ENCODE measurements around the gene FAAP20. TPM values are rescaled to one million over a fixed set of nuclear protein-coding genes. Genes with fewer than 3 reads are reported as not detected.

The FAAP20 gene
- total and polyA plus RNA-seq, 9 of the 15 experiments (the other 6 are each of a cell fraction or from before 2014, with no cell fraction given) = 0.58 to 143 (median 9.9) TPM

DNA sequence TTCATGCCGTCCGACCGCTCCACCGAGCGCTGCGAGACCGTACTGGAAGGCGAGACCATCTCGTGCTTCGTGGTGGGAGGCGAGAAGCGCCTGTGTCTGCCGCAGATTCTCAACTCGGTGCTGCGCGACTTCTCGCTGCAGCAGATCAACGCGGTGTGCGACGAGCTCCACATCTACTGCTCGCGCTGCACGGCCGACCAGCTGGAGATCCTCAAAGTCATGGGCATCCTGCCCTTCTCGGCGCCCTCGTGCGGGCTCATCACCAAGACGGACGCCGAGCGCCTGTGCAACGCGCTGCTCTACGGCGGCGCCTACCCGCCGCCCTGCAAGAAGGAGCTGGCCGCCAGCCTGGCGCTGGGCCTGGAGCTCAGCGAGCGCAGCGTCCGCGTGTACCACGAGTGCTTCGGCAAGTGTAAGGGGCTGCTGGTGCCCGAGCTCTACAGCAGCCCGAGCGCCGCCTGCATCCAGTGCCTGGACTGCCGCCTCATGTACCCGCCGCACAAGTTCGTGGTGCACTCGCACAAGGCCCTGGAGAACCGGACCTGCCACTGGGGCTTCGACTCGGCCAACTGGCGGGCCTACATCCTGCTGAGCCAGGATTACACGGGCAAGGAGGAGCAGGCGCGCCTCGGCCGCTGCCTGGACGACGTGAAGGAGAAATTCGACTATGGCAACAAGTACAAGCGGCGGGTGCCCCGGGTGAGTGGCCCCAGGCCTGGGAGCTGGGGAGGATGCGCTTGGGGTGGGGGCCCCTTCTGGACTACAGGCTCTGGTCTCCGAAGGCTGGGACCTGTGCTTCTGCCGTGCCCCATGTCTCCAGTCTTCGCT lies 34.7 kb upstream of the FAAP20 start (continued):
- TF ChIP-seq SAP30 (IDR thresholded peaks at IDR 0.05; ENCODE audit: borderline replicate concordance, insufficient read depth, low read depth, low read length, poor library complexity, severe bottlenecking) = peak; percentile 44
- TF ChIP-seq, protein P1, sequence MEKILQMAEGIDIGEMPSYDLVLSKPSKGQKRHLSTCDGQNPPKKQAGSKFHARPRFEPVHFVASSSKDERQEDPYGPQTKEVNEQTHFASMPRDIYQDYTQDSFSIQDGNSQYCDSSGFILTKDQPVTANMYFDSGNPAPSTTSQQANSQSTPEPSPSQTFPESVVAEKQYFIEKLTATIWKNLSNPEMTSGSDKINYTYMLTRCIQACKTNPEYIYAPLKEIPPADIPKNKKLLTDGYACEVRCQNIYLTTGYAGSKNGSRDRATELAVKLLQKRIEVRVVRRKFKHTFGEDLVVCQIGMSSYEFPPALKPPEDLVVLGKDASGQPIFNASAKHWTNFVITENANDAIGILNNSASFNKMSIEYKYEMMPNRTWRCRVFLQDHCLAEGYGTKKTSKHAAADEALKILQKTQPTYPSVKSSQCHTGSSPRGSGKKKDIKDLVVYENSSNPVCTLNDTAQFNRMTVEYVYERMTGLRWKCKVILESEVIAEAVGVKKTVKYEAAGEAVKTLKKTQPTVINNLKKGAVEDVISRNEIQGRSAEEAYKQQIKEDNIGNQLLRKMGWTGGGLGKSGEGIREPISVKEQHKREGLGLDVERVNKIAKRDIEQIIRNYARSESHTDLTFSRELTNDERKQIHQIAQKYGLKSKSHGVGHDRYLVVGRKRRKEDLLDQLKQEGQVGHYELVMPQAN (IDR thresholded peaks at IDR 0.05; ENCODE audit: borderline replicate concordance) = peak; percentile 26; the same call in 1 of the 2 replicates
- no peak for TF ChIP-seq E2F3 (CRISPR knock-in tag; IDR thresholded peaks at IDR 0.05)
- TF ChIP-seq, protein P2, sequence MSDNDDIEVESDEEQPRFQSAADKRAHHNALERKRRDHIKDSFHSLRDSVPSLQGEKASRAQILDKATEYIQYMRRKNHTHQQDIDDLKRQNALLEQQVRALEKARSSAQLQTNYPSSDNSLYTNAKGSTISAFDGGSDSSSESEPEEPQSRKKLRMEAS (CRISPR knock-in tag; IDR thresholded peaks at IDR 0.05) = peak; percentile 72
- TF ChIP-seq, protein P3, sequence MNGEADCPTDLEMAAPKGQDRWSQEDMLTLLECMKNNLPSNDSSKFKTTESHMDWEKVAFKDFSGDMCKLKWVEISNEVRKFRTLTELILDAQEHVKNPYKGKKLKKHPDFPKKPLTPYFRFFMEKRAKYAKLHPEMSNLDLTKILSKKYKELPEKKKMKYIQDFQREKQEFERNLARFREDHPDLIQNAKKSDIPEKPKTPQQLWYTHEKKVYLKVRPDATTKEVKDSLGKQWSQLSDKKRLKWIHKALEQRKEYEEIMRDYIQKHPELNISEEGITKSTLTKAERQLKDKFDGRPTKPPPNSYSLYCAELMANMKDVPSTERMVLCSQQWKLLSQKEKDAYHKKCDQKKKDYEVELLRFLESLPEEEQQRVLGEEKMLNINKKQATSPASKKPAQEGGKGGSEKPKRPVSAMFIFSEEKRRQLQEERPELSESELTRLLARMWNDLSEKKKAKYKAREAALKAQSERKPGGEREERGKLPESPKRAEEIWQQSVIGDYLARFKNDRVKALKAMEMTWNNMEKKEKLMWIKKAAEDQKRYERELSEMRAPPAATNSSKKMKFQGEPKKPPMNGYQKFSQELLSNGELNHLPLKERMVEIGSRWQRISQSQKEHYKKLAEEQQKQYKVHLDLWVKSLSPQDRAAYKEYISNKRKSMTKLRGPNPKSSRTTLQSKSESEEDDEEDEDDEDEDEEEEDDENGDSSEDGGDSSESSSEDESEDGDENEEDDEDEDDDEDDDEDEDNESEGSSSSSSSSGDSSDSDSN (IDR thresholded peaks at IDR 0.05; ENCODE audit: borderline replicate concordance in 1 of 2, low read depth in 2 of 2, low read length in 2 of 2) = peak; percentile 85 to 91; a peak in 3 of 4 replicates
- peak; percentile 69 to 76 for TF ChIP-seq NRF1 (conservative IDR thresholded peaks at IDR 0.05 in 1 of 2, IDR thresholded peaks at IDR 0.05 in 1 of 2)
- TF ChIP-seq CXXC5 (CRISPR knock-in tag; IDR thresholded peaks at IDR 0.05) = peak; percentile 71; the same call in 1 of the 2 replicates
- no peak for TF ChIP-seq TAL1 (IDR thresholded peaks at IDR 0.05)
- TF ChIP-seq RBM22 (IDR thresholded peaks at IDR 0.05; ENCODE audit: low read depth, low read length, poor library complexity, severe bottlenecking) = peak; percentile 43
- TF ChIP-seq, protein P4, sequence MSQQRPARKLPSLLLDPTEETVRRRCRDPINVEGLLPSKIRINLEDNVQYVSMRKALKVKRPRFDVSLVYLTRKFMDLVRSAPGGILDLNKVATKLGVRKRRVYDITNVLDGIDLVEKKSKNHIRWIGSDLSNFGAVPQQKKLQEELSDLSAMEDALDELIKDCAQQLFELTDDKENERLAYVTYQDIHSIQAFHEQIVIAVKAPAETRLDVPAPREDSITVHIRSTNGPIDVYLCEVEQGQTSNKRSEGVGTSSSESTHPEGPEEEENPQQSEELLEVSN (IDR thresholded peaks at IDR 0.05; ENCODE audit: borderline replicate concordance in 1 of 2, extremely low read depth in 1 of 2, insufficient read depth in 1 of 2, insufficient read length in 1 of 2, low read depth in 1 of 2, low read length in 1 of 2, poor library complexity in 1 of 2, severe bottlenecking in 1 of 2) = peak; percentile 66 to 79
- peak; percentile 41 for TF ChIP-seq MYC (IDR thresholded peaks at IDR 0.05; ENCODE audit: low read depth, low read length)
- TF ChIP-seq MYC (CRISPR knock-in tag; IDR thresholded peaks at IDR 0.05; ENCODE audit: borderline replicate concordance, low read depth) = no peak
- peak; percentile 36; the same call in 1 of the 2 replicates for TF ChIP-seq HNRNPL (IDR thresholded peaks at IDR 0.05; ENCODE audit: low read depth, low read length)
- no peak for TF ChIP-seq GATA2 (CRISPR knock-in tag; IDR thresholded peaks at IDR 0.05)
- TF ChIP-seq MBD2 (IDR thresholded peaks at IDR 0.05; ENCODE audit: borderline replicate concordance, low read depth) = 0 out of 2 replicates have a peak, but pooled peaks have one; percentile 6
- TF ChIP-seq SMARCB1 (IDR thresholded peaks at IDR 0.05; ENCODE audit: insufficient read length, low read depth) = no peak
- TF ChIP-seq, protein P5, sequence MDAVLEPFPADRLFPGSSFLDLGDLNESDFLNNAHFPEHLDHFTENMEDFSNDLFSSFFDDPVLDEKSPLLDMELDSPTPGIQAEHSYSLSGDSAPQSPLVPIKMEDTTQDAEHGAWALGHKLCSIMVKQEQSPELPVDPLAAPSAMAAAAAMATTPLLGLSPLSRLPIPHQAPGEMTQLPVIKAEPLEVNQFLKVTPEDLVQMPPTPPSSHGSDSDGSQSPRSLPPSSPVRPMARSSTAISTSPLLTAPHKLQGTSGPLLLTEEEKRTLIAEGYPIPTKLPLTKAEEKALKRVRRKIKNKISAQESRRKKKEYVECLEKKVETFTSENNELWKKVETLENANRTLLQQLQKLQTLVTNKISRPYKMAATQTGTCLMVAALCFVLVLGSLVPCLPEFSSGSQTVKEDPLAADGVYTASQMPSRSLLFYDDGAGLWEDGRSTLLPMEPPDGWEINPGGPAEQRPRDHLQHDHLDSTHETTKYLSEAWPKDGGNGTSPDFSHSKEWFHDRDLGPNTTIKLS (IDR thresholded peaks at IDR 0.05; ENCODE audit: borderline replicate concordance, low read depth) = peak; percentile 44; the same call in 1 of the 2 replicates
- TF ChIP-seq KDM5B (IDR thresholded peaks at IDR 0.05; ENCODE audit: insufficient replicate concordance, low read depth, low read length) = peak; percentile 51
